ENCODE measurements around the gene SMIM5. TPM values are rescaled to one million over a fixed set of nuclear protein-coding genes. Genes with fewer than 3 reads are reported as not detected.

The SMIM5 gene
- total and polyA plus RNA-seq, 3 experiments from 2014 or later = 0.13 to 0.20 TPM; not detected in 1

GRCh38 chr17:75645889-75646637, 12.8 kb downstream of the SMIM5 start:
- Histone ChIP-seq H3K9me3 (ENCODE audit: low read length) (no peaks in the 10 kb centered on the region), H3K4me3 (ENCODE audit: low read length) (no peak overlapping the region), H3K36me3 (ENCODE audit: insufficient read depth, low read length) (peaks cover 8% of the 10 kb centered on the region), H3K27me3 (ENCODE audit: insufficient read depth, low read length, poor library complexity, severe bottlenecking) (no peaks in the 10 kb centered on the region), H3K27ac (ENCODE audit: low read depth, low read length) (no peak overlapping the region), H3K4me1 (ENCODE audit: insufficient read depth, low read length) (no peaks in the 10 kb centered on the region)
- Mint-ChIP-seq H3K27me3 (peaks cover 0 to 2% of the 10 kb centered on the region in 2 donors), H3K9me3 (no peaks in the 10 kb centered on the region), H3K27ac (peak overlapping the region in 6 of 8 donors; percentile 29 to 73 (median 49)), H3K36me3 (peaks cover 0 to 47% (median 8%) of the 10 kb centered on the region in 3 donors), H3K4me1 (peaks cover 2 to 13% (median 3%) of the 10 kb centered on the region in 3 donors), H3K4me3 (peak overlapping the region in 1 of 7 donors; percentile 5)
- POLR2A ChIA-PET = interaction anchor here (0.6 kb wide), 1 partner anchor 1359 kb away, joined by 4 read pairs; no protein-coding TSS in a partner anchor
- peak in 1 of 5 donors; percentile 37 for DNase-seq
- CTCF ChIA-PET = interaction anchor here (0.8 to 5.1 kb wide), 5 partner anchors 9 to 107 kb away, joined by 3 to 22 read pairs (median 5); partner anchors contain the start of gene SMIM5

- Histone ChIP-seq H3K4me3 (ENCODE audit: low read length) (no peak overlapping the region), H3K27ac (ENCODE audit: low read depth, low read length) (no peak overlapping the region), H3K36me3 (ENCODE audit: insufficient read depth, low read length) (peaks cover 8% of the 10 kb centered on the region), H3K27me3 (ENCODE audit: insufficient read depth, low read length, poor library complexity, severe bottlenecking) (no peaks in the 10 kb centered on the region), H3K4me1 (ENCODE audit: insufficient read depth, low read length) (no peaks in the 10 kb centered on the region), H3K9me3 (ENCODE audit: low read length) (no peaks in the 10 kb centered on the region)
- H3K36me3 Mint-ChIP-seq = peaks cover 0 to 52% (median 10%) of the 10 kb centered on the region in 3 donors
- H3K4me3 Mint-ChIP-seq = no peak overlapping the region
- ChIA-PET POLR2A (no interaction called here), CTCF (interaction anchor here (0.8 to 3.5 kb wide), 4 partner anchors 9 to 107 kb away, joined by 3 to 12 read pairs (median 4); partner anchors contain the start of gene SMIM5)
- peaks cover 2 to 13% (median 3%) of the 10 kb centered on the region in 3 donors for H3K4me1 Mint-ChIP-seq
- H3K27ac Mint-ChIP-seq = peak overlapping the region in 1 of 8 donors; percentile 47
- no peaks in the 10 kb centered on the region for H3K9me3 Mint-ChIP-seq
- DNase-seq = no peak
- H3K27me3 Mint-ChIP-seq = peaks cover 0 to 2% of the 10 kb centered on the region in 2 donors
Measured at GRCh38 chr17:75646638-75646992, 13.4 kb downstream of the SMIM5 start.

GRCh38 chr17:75647061-75647460, 13.8 kb downstream of the SMIM5 start:
- peaks cover 2 to 13% (median 3%) of the 10 kb centered on the region in 3 donors for H3K4me1 Mint-ChIP-seq

DNA sequence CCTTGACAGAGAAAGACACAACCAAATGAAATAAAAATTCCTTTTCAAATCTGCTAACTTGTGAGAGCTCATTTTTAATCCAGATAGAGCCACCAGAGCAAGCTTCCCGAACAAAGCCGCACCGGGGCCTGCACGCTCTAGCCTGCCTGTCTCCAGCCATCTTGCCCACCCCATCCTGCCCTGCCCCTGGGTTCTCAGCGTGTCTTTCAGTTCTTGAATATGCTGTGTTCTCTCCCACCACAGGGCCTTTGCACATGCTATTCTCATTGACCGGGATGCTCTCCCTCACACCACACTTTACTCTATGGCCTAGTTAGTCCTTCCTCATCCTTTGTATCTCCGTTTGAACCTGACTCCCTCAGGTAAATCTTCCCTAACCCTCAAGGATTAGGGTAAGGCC, 14.7 kb downstream of the SMIM5 start:
- H3K9me3 Mint-ChIP-seq = no peaks in the 10 kb centered on the region
- CTCF ChIA-PET = no interaction called here
- H3K36me3 Mint-ChIP-seq = peaks cover 0 to 48% (median 10%) of the 10 kb centered on the region in 3 donors
- Histone ChIP-seq H3K9me3 (ENCODE audit: low read length) (no peaks in the 10 kb centered on the region), H3K27me3 (ENCODE audit: insufficient read depth, low read length, poor library complexity, severe bottlenecking) (no peaks in the 10 kb centered on the region), H3K4me3 (ENCODE audit: low read length) (no peak overlapping the region), H3K36me3 (ENCODE audit: insufficient read depth, low read length) (peaks cover 8% of the 10 kb centered on the region), H3K27ac (ENCODE audit: low read depth, low read length) (no peak overlapping the region), H3K4me1 (ENCODE audit: insufficient read depth, low read length) (no peaks in the 10 kb centered on the region)
- DNase-seq = no peak
- peaks cover 0 to 2% of the 10 kb centered on the region in 2 donors for H3K27me3 Mint-ChIP-seq
- POLR2A ChIA-PET = interaction anchor here (0.7 kb wide), 1 partner anchor 27 kb away, joined by 5 read pairs; no protein-coding TSS in a partner anchor
- no peak overlapping the region for H3K4me3 Mint-ChIP-seq
- H3K4me1 Mint-ChIP-seq = peaks cover 2 to 15% (median 6%) of the 10 kb centered on the region in 3 donors
- H3K27ac Mint-ChIP-seq = peak overlapping the region in 1 of 8 donors; percentile 27

More at GRCh38 chr17:75647061-75647460, 13.8 kb downstream of the SMIM5 start:
- H3K9me3 Mint-ChIP-seq = no peaks in the 10 kb centered on the region
- Histone ChIP-seq H3K27ac (ENCODE audit: low read depth, low read length) (no peak overlapping the region), H3K36me3 (ENCODE audit: insufficient read depth, low read length) (peaks cover 8% of the 10 kb centered on the region), H3K4me1 (ENCODE audit: insufficient read depth, low read length) (no peaks in the 10 kb centered on the region), H3K9me3 (ENCODE audit: low read length) (no peaks in the 10 kb centered on the region), H3K4me3 (ENCODE audit: low read length) (no peak overlapping the region), H3K27me3 (ENCODE audit: insufficient read depth, low read length, poor library complexity, severe bottlenecking) (no peaks in the 10 kb centered on the region)
- H3K27ac Mint-ChIP-seq = peak overlapping the region in 1 of 8 donors; percentile 47
- H3K27me3 Mint-ChIP-seq = peaks cover 0 to 2% of the 10 kb centered on the region in 2 donors
- peaks cover 0 to 50% (median 10%) of the 10 kb centered on the region in 3 donors for H3K36me3 Mint-ChIP-seq
- POLR2A ChIA-PET = no interaction called here
- no peak overlapping the region for H3K4me3 Mint-ChIP-seq
- CTCF ChIA-PET = interaction anchor here (1.1 to 3.5 kb wide), 3 partner anchors 10 to 102 kb away, joined by 3 to 12 read pairs (median 5); partner anchors contain the start of gene SMIM5
- peak in 1 of 5 donors; percentile 8 for DNase-seq

GRCh38 chr17:75649687-75650086, 16.5 kb downstream of the SMIM5 start:
- peaks cover 8% of the 10 kb centered on the region for H3K36me3 ChIP-seq (ENCODE audit: insufficient read depth, low read length)
- no peaks in the 10 kb centered on the region for H3K9me3 ChIP-seq (ENCODE audit: low read length)
- H3K27ac ChIP-seq (ENCODE audit: low read depth, low read length) = no peak overlapping the region
- no peak for DNase-seq
- no peak overlapping the region for H3K4me3 ChIP-seq (ENCODE audit: low read length)
- no peaks in the 10 kb centered on the region for H3K27me3 ChIP-seq (ENCODE audit: insufficient read depth, low read length, poor library complexity, severe bottlenecking)
- no peaks in the 10 kb centered on the region for H3K9me3 Mint-ChIP-seq
- H3K4me1 ChIP-seq (ENCODE audit: insufficient read depth, low read length) = no peaks in the 10 kb centered on the region
- H3K36me3 Mint-ChIP-seq = peaks cover 0 to 57% (median 10%) of the 10 kb centered on the region in 3 donors
- ChIA-PET CTCF (interaction anchor here (1.2 kb wide), 1 partner anchor 16 kb away, joined by 7 read pairs; the partner anchor contains the start of gene SMIM5), POLR2A (no interaction called here)
- H3K4me1 Mint-ChIP-seq = peaks cover 2 to 19% (median 7%) of the 10 kb centered on the region in 3 donors
- peaks cover 0 to 2% of the 10 kb centered on the region in 2 donors for H3K27me3 Mint-ChIP-seq
- no peak overlapping the region for H3K4me3 Mint-ChIP-seq
- H3K27ac Mint-ChIP-seq = no peak overlapping the region

DNA sequence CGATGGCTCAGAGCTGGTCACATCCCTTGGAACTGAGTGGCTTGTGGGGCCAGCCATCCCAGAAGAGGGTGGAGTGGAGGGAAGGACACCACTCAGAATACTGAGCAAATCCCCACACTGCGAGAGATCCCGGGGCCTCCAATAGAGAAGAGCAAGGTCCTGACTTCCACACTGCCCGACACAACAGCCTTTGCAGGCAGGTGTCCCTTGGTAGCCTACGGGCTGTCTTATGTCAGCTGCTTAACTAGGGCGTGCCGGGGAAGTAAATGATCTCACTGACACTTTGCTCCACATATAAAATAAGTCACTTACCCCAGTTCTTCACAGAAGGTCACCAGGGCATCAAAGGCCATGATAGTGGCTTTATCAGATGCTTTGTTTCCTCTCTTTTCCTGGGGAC, 17.6 kb downstream of the SMIM5 start:
- Histone ChIP-seq H3K4me3 (ENCODE audit: low read length) (no peak overlapping the region), H3K27me3 (ENCODE audit: insufficient read depth, low read length, poor library complexity, severe bottlenecking) (no peaks in the 10 kb centered on the region), H3K27ac (ENCODE audit: low read depth, low read length) (no peak overlapping the region), H3K4me1 (ENCODE audit: insufficient read depth, low read length) (no peaks in the 10 kb centered on the region), H3K36me3 (ENCODE audit: insufficient read depth, low read length) (peaks cover 8% of the 10 kb centered on the region), H3K9me3 (ENCODE audit: low read length) (no peaks in the 10 kb centered on the region)
- Mint-ChIP-seq H3K36me3 (peaks cover 0 to 56% (median 10%) of the 10 kb centered on the region in 3 donors), H3K4me3 (no peak overlapping the region), H3K4me1 (peaks cover 2 to 15% (median 7%) of the 10 kb centered on the region in 3 donors), H3K27ac (no peak overlapping the region), H3K27me3 (peaks cover 0 to 2% of the 10 kb centered on the region in 2 donors), H3K9me3 (no peaks in the 10 kb centered on the region)
- POLR2A ChIA-PET = no interaction called here
- peak in 1 of 5 donors; percentile 7 for DNase-seq
- CTCF ChIA-PET = interaction anchor here (1.2 to 2.9 kb wide), 4 partner anchors 10 to 24 kb away, joined by 3 to 11 read pairs (median 5); partner anchors contain the start of gene SMIM5

DNA sequence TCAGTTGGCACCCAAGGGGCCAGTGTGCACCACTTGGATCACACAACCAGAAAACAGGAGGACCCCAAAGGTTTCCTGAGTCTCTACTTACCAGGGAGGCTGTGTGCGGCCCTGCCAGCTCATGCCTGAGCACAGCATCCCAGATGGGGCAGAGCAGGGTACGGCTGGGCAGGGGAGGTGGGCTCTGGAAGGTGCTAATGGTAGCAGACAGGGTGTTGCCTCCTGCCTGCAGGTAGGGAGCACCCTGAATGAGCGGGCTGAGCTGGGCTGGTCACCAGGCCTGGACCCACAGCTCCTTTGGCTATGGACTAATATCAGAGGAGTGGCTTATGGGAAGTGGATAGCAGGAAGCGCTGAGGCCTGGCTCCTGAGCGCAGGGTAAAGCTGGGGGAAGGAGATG, 19.1 kb downstream of the SMIM5 start:
- Histone ChIP-seq H3K4me3 (ENCODE audit: low read length) (no peak overlapping the region), H3K9me3 (ENCODE audit: low read length) (no peaks in the 10 kb centered on the region), H3K27ac (ENCODE audit: low read depth, low read length) (no peak overlapping the region), H3K4me1 (ENCODE audit: insufficient read depth, low read length) (no peaks in the 10 kb centered on the region), H3K36me3 (ENCODE audit: insufficient read depth, low read length) (peaks cover 8% of the 10 kb centered on the region), H3K27me3 (ENCODE audit: insufficient read depth, low read length, poor library complexity, severe bottlenecking) (no peaks in the 10 kb centered on the region)
- H3K9me3 Mint-ChIP-seq = no peaks in the 10 kb centered on the region
- no peak for DNase-seq
- peaks cover 0 to 64% (median 10%) of the 10 kb centered on the region in 3 donors for H3K36me3 Mint-ChIP-seq
- H3K27ac Mint-ChIP-seq = peak overlapping the region in 2 of 8 donors; percentile 29 to 37
- H3K4me1 Mint-ChIP-seq = peaks cover 0 to 7% (median 4%) of the 10 kb centered on the region in 3 donors
- CTCF ChIA-PET = interaction anchor here (1.0 to 2.9 kb wide), 4 partner anchors 14 to 22 kb away, joined by 3 to 11 read pairs (median 3); partner anchors contain the start of gene SMIM5
- no peak overlapping the region for H3K4me3 Mint-ChIP-seq
- peaks cover 0 to 2% of the 10 kb centered on the region in 2 donors for H3K27me3 Mint-ChIP-seq
- POLR2A ChIA-PET = no interaction called here

Measured in CD8-positive, alpha-beta memory T cell (primary cell).